HepG2 (cell line): Measurements from ENCODE around the gene NCOA1. TPM values are rescaled to one million over a fixed set of nuclear protein-coding genes. Genes with fewer than 3 reads are reported as not detected.

Experiments
- ATAC-seq: fragments of 200-7000 bp; cut with Tn5 transposase; 3 replicates; pipeline ENCODE4 v1.9.1; 2020; ENCODE audit warnings: mild to moderate bottlenecking, moderate library complexity
- BruUV-seq: library from RNA; stranded (reverse); fragments of 400-500 nt; replicated peaks from 2 replicates; lab custom pipeline; 2021; lab: Mats Ljungman, UMichigan
- CTCF ChIA-PET: fragments of 300-600 bp; formaldehyde crosslinking; extraction: SDS; loops from one replicate; lab custom pipeline; 2021; ENCODE audit warnings: low total read pairs, inconsistent platforms, low intra/inter-chr PET ratio; lab: Yijun Ruan, JAX
- POLR2A ChIA-PET: fragments of 350-600 bp; sonication (Branson Sonifier 250); formaldehyde crosslinking; loops from one replicate; lab custom pipeline; 2020; ENCODE audit warnings: antibody characterized with exemption, inconsistent platforms; lab: Yijun Ruan, JAX
- DNase-seq: peaks from one replicate; pipeline ENCODE4 v3.0.0-alpha.2; 2015; ENCODE audit warnings: low spot score
- FAIRE-seq: peaks from 3 replicates; lab custom pipeline; 2011; peaks lifted over from hg19 to GRCh38; lab: Jason Lieb, UNC
- H2AFZ ChIP-seq: one replicate; pipeline ENCODE4 v1.6.1; 2011; ENCODE audit warnings: low read length, inconsistent platforms
- H3K27ac ChIP-seq: fragments of 300-600 bp; 3 replicates; pipeline ENCODE4 v1.8.0; 2011; ENCODE audit warnings: mixed run types, mild to moderate bottlenecking, mixed read lengths, low read length, inconsistent platforms; ENCODE audit not compliant: insufficient read depth; ENCODE audit errors: extremely low read length
- H3K27me3 ChIP-seq, 2 experiments: fragments of 200-600 bp in 1 of 2; 2 replicates in 1 of 2; 3 replicates in 1 of 2; pipeline versions ENCODE4 v1.6.0 to v1.8.0; 2011; ENCODE audit warnings: low read length in 2 of 2, mild to moderate bottlenecking in 2 of 2, moderate library complexity in 2 of 2, inconsistent platforms in 1 of 2; ENCODE audit not compliant: insufficient read depth in 2 of 2, control insufficient read depth in 1 of 2
- H3K36me3 ChIP-seq, 2 experiments: fragments of 200-600 bp in 1 of 2; replicated peaks in 1 of 2; 2 replicates in 1 of 2; 3 replicates in 1 of 2; pipeline versions ENCODE4 v1.5.1 to v1.8.0; 2011; ENCODE audit warnings: low read length in 2 of 2, inconsistent platforms in 1 of 2; ENCODE audit not compliant: insufficient read depth in 2 of 2, control insufficient read depth in 1 of 2
- H3K4me1 ChIP-seq: 2 replicates; pipeline ENCODE4 v1.5.1; 2012; ENCODE audit warnings: low read length, inconsistent platforms; ENCODE audit not compliant: insufficient read depth
- H3K4me2 ChIP-seq: 2 replicates; pipeline ENCODE4 v1.6.0; 2011; ENCODE audit warnings: low read depth, low read length, inconsistent platforms
- H3K4me3 ChIP-seq, 3 experiments: fragments of 200-600 bp in 1 of 3; sonication (generic), shearing (Covaris generic) in 1 of 3; replicated peaks in 1 of 3; 2 replicates each; pipeline ENCODE4 v1.5.1; 2011 to 2016; ENCODE audit warnings: low read length in 3 of 3, inconsistent platforms in 2 of 3, low read depth in 2 of 3, mild to moderate bottlenecking in 2 of 3, control low read depth in 1 of 3, mixed read lengths in 1 of 3; ENCODE audit not compliant: insufficient read depth in 1 of 3
- H3K79me2 ChIP-seq: one replicate; pipeline ENCODE4 v1.6.1; 2011; ENCODE audit warnings: low read length, inconsistent platforms; ENCODE audit not compliant: insufficient read depth
- H3K9ac ChIP-seq: 2 replicates; pipeline ENCODE4 v1.6.0; 2011; ENCODE audit warnings: mild to moderate bottlenecking, low read depth, low read length, inconsistent platforms; ENCODE audit not compliant: insufficient read depth
- H3K9me3 ChIP-seq: 2 replicates; pipeline ENCODE4 v1.5.1; 2012; ENCODE audit warnings: mild to moderate bottlenecking, low read length
- H4K20me1 ChIP-seq: 2 replicates; pipeline ENCODE4 v1.6.0; 2011; ENCODE audit warnings: inconsistent platforms, mild to moderate bottlenecking, low read length, moderate library complexity; ENCODE audit not compliant: insufficient read depth
- BORCS8-MEF2B ChIP-seq: sonication (generic); formaldehyde crosslinking; IDR thresholded peaks from 2 replicates; pipeline ENCODE4 v1.8.0; 2022; ENCODE audit warnings: mild to moderate bottlenecking, missing genetic modification reagents
- FOXA1 ChIP-seq, 2 experiments: fragments of 450-650 bp in 1 of 2; sonication (generic) in 1 of 2; formaldehyde crosslinking in 1 of 2; IDR thresholded peaks; 2 replicates each; pipeline versions ENCODE4 v1.4.0 to v1.6.1; 2016 to 2020; ENCODE audit warnings: missing genetic modification reagents in 1 of 2
- HCFC1 ChIP-seq: fragments of 150-350 bp; IDR thresholded peaks from 2 replicates; pipeline ENCODE4 v1.6.1; 2014; ENCODE audit warnings: low read depth, low read length
- HNF1B ChIP-seq: sonication (generic); formaldehyde crosslinking; IDR thresholded peaks from 2 replicates; pipeline ENCODE4 v1.5.1; 2020; ENCODE audit warnings: mild to moderate bottlenecking, moderate library complexity, missing genetic modification reagents
- HNRNPH1 ChIP-seq: fragments of 200-400 bp; formaldehyde crosslinking; optimal IDR thresholded peaks from 2 replicates; pipeline ENCODE3; 2017; ENCODE audit warnings: mild to moderate bottlenecking, low read depth, low read length
- PHB2 ChIP-seq: fragments of 450-650 bp; IDR thresholded peaks from 2 replicates; pipeline ENCODE4 v1.6.1; 2018; ENCODE audit not compliant: partially characterized antibody
- PITX1 ChIP-seq: sonication (generic); formaldehyde crosslinking; IDR thresholded peaks from 2 replicates; pipeline ENCODE4 v1.5.1; 2020; ENCODE audit warnings: mild to moderate bottlenecking, missing genetic modification reagents
- RAD21 ChIP-seq: fragments of 450-650 bp; formaldehyde crosslinking; IDR thresholded peaks from 2 replicates; pipeline ENCODE4 v1.5.0; 2020; ENCODE audit warnings: mild to moderate bottlenecking
- RFX1 ChIP-seq: fragments of 450-650 bp; IDR thresholded peaks from 2 replicates; pipeline ENCODE4 v1.6.1; 2017
- RXRB ChIP-seq: IDR thresholded peaks from 2 replicates; pipeline ENCODE4 v1.6.1; 2016; ENCODE audit warnings: borderline replicate concordance, missing genetic modification reagents, missing compliant biosample characterization
- SMC3 ChIP-seq: IDR thresholded peaks from 2 replicates; pipeline ENCODE4 v1.6.1; 2011; ENCODE audit warnings: low read length, improper control_type of control experiment
- SOX5 ChIP-seq: IDR thresholded peaks from 2 replicates; pipeline ENCODE4 v1.6.1; 2016; ENCODE audit warnings: borderline replicate concordance
- STAG1 ChIP-seq: sonication (generic); formaldehyde crosslinking; IDR thresholded peaks from 2 replicates; pipeline ENCODE4 v1.4.0; 2020; ENCODE audit warnings: missing genetic modification reagents
- TBL1XR1 ChIP-seq: fragments of 150-350 bp; IDR thresholded peaks from 2 replicates; pipeline ENCODE4 v1.6.1; 2014; ENCODE audit warnings: borderline replicate concordance, low read length; ENCODE audit not compliant: partially characterized antibody
- ZBTB1 ChIP-seq: sonication (generic); formaldehyde crosslinking; IDR thresholded peaks from 2 replicates; pipeline ENCODE4 v1.4.0; 2020; ENCODE audit warnings: missing genetic modification reagents, borderline replicate concordance
- ZBTB4 ChIP-seq: sonication (generic); formaldehyde crosslinking; IDR thresholded peaks from 2 replicates; pipeline ENCODE4 v1.4.0; 2020; ENCODE audit warnings: missing genetic modification reagents, mild to moderate bottlenecking, borderline replicate concordance
- ZEB1 ChIP-seq: IDR thresholded peaks from 2 replicates; pipeline ENCODE4 v1.6.1; 2012; ENCODE audit warnings: mild to moderate bottlenecking, low read depth, inconsistent platforms; ENCODE audit not compliant: insufficient replicate concordance
- ZMYM2 ChIP-seq: sonication (generic); formaldehyde crosslinking; IDR thresholded peaks from 2 replicates; pipeline ENCODE4 v1.8.0; 2022; ENCODE audit warnings: mild to moderate bottlenecking, missing genetic modification reagents
- ZNF224 ChIP-seq: sonication (generic); formaldehyde crosslinking; IDR thresholded peaks from 2 replicates; pipeline ENCODE4 v1.5.0; 2020; ENCODE audit warnings: mild to moderate bottlenecking, missing genetic modification reagents
- ZNF430 ChIP-seq: sonication (generic); formaldehyde crosslinking; IDR thresholded peaks from 2 replicates; pipeline ENCODE4 v1.9.0; 2021; ENCODE audit warnings: mild to moderate bottlenecking, missing genetic modification reagents
- ZNF441 ChIP-seq: sonication (generic); formaldehyde crosslinking; IDR thresholded peaks from 2 replicates; pipeline ENCODE4 v1.7.0; 2021; ENCODE audit warnings: missing genetic modification reagents, borderline replicate concordance
- ZNF614 ChIP-seq: IDR thresholded peaks from 2 replicates; pipeline ENCODE4 v1.6.1; 2018; ENCODE audit warnings: missing biosample characterization, missing genetic modification reagents, inconsistent platforms, borderline replicate concordance
- WGBS: methylation state at CpG from one replicate; pipeline ENCODE4 v1.1.6; 2017; ENCODE audit warnings: low lambda C conversion rate; 5-methylcytosine and 5-hydroxymethylcytosine counted together
- in situ Hi-C: cut with HindIII; loops from 2 replicates; pipeline ENCODE4 v1.10.0; 2017; ENCODE audit warnings: low pct_unique_long_range_greater_than_20kb; ENCODE audit not compliant: extremely low pct_ligation_motif_present
- intact Hi-C: fragments of 100-400 bp; cut with micrococcal nuclease; formaldehyde crosslinking; loops from one replicate; pipeline ENCODE4 v1.10.0; 2022; ENCODE audit not compliant: unreplicated experiment
- polyA plus RNA-seq, 8 experiments: library from polyadenylated mRNA; depleted of rRNA in 3 of 8; stranded (reverse) in 7 of 8; unstranded in 1 of 8; fragments of >200 nt; fragmentation: Illumina TruSeq in 4 of 8; extraction: Trizol in 4 of 8; gene quantifications; 2 replicates each; pipeline versions ENCODE4 v1.2.1 to v1.2.3, GENCODE V29; 2011 to 2016; ENCODE audit warnings: low read depth in 4 of 8, missing spikeins in 1 of 8, mixed read lengths in 1 of 8; ENCODE audit not compliant: insufficient read depth in 1 of 8
- total RNA-seq, 5 experiments: library from RNA; depleted of rRNA; stranded (reverse); fragments of >200 nt; fragmentation: Illumina TruSeq; extraction: Trizol; gene quantifications; 2 replicates each; pipeline ENCODE4 v1.2.3, GENCODE V29; 2016; ENCODE audit warnings: low read depth in 1 of 5

NCOA1 gene
- total and polyA plus RNA-seq, 2 of the 13 experiments (the other 11 are each of a cell fraction or from before 2014, with no cell fraction given): 10.0 to 10.4 TPM

- 66% methylated on average over 5 of the region's 6 CpGs for WGBS
- H3K9ac ChIP-seq: no peak overlapping the region
- no peaks in the 10 kb centered on the region for H4K20me1 ChIP-seq
- H3K27ac ChIP-seq: no peak overlapping the region
- no peaks in the 10 kb centered on the region for H3K4me1 ChIP-seq
- FAIRE-seq (peak; percentile 40), ATAC-seq (peak; percentile 93), DNase-seq (peak; percentile 54)
- no peaks in the 10 kb centered on the region for H3K27me3 ChIP-seq
- no peak overlapping the region for H2AFZ ChIP-seq
- H3K36me3 ChIP-seq: no peaks in the 10 kb centered on the region
- H3K4me2 ChIP-seq: no peak overlapping the region
- no peaks in the 10 kb centered on the region for H3K79me2 ChIP-seq
- no TSS peak for BruUV-seq
- POLR2A ChIA-PET: no interaction called here
- CTCF ChIA-PET: interaction anchor here (1.2 kb wide), 1 partner anchor 215 kb away, joined by 6 read pairs; no protein-coding TSS in a partner anchor
- H3K4me3 ChIP-seq: no peak overlapping the region
- H3K9me3 ChIP-seq: no peaks in the 10 kb centered on the region
- in situ Hi-C loops (loop anchor here (5.0 kb wide), 1 partner anchor 214 kb away; no protein-coding TSS in a partner anchor), intact Hi-C loops (loop anchor here (1.0 kb wide), 1 partner anchor 214 kb away; no protein-coding TSS in a partner anchor)
- TF ChIP-seq PHB2 (no peak), HCFC1 (no peak), ZBTB1 (CRISPR knock-in tag) (no peak), FOXA1 (IDR thresholded peaks at IDR 0.05) (no peak), FOXA1 (CRISPR knock-in tag; IDR thresholded peaks at IDR 0.05) (peak; percentile 41), ZNF430 (CRISPR knock-in tag) (no peak), ZBTB4 (CRISPR knock-in tag) (no peak), ZNF614 (CRISPR knock-in tag) (no peak), HNF1B (CRISPR knock-in tag) (no peak), TBL1XR1 (no peak), SOX5 (CRISPR knock-in tag) (no peak), PITX1 (0 out of 2 replicates have a peak, but pooled peaks have one; percentile 20), SMC3 (peak; percentile 45; the same call in 1 of the 2 replicates), HNRNPH1 (peak; percentile 24), ZNF441 (CRISPR knock-in tag) (no peak), ZEB1 (no peak), ZNF224 (CRISPR knock-in tag) (no peak), ZMYM2 (no peak), RXRB (CRISPR knock-in tag) (no peak), RFX1 (no peak), RAD21 (CRISPR knock-in tag) (peak; percentile 25; the same call in 1 of the 2 replicates), STAG1 (CRISPR knock-in tag) (peak; percentile 60), BORCS8-MEF2B (CRISPR knock-in tag) (0 out of 2 replicates have a peak, but pooled peaks have one; percentile 27)
These were observed 122.2 kb downstream of the NCOA1 start for GRCh38 chr2:24613154-24613814.
